Kidney glomerular epithelial cell (primary cell): ENCODE data around the gene ZC3H4.

Source experiments
- DNase-seq: peaks from one replicate; lab custom pipeline; 2025; lab: John Stamatoyannopoulos, UW

ZC3H4 gene

GRCh38 chr19:47020992-47021496 lies 92.5 kb downstream of the ZC3H4 start:
- DNase-seq, result no peak

- no peak for DNase-seq
Observed at GRCh38 chr19:47020132-47020805, 93.3 kb downstream of the ZC3H4 start.

GRCh38 chr19:47019431-47020041 lies 94.0 kb downstream of the ZC3H4 start, which contains the start of gene NPAS1:
Gene NPAS1 (plus strand): TSS chr19:47019837. CDS start chr19:47021048, 1,211 bp downstream.
- DNase-seq, result no peak

GRCh38 chr19:47018923-47019322 lies 94.7 kb downstream of the ZC3H4 start:
- no peak for DNase-seq
